Dendritic cell treated with granulocyte-macrophage colony-stimulating factor and Interleukin-4, amounts not matched to agents 40 ng/mL and 50 ng/mL, for 4 days (primary cell): Measurements from ENCODE around the gene GATA6.

Experiments used
- H3K27ac Mint-ChIP-seq: one replicate; pipeline ENCODE4 v1.8.0; 2022; ENCODE audit warnings: mild to moderate bottlenecking, mixed read lengths
- H3K27me3 Mint-ChIP-seq: one replicate; pipeline ENCODE4 v1.8.0; 2022; ENCODE audit warnings: mild to moderate bottlenecking, mixed read lengths
- H3K36me3 Mint-ChIP-seq: one replicate; pipeline ENCODE4 v1.8.0; 2022; ENCODE audit warnings: low read depth, mixed read lengths
- H3K4me1 Mint-ChIP-seq: one replicate; pipeline ENCODE4 v1.8.0; 2022; ENCODE audit warnings: low read depth, mixed read lengths
- H3K4me3 Mint-ChIP-seq: one replicate; pipeline ENCODE4 v1.8.0; 2022; ENCODE audit warnings: mild to moderate bottlenecking, moderate library complexity, mixed read lengths
- H3K9me3 Mint-ChIP-seq: one replicate; pipeline ENCODE4 v1.8.0; 2022; ENCODE audit warnings: mixed read lengths
- intact Hi-C: fragments of 100-400 bp; cut with micrococcal nuclease; formaldehyde crosslinking; loops from one replicate; pipeline ENCODE4 v1.15.0; 2022

The GATA6 gene

DNA sequence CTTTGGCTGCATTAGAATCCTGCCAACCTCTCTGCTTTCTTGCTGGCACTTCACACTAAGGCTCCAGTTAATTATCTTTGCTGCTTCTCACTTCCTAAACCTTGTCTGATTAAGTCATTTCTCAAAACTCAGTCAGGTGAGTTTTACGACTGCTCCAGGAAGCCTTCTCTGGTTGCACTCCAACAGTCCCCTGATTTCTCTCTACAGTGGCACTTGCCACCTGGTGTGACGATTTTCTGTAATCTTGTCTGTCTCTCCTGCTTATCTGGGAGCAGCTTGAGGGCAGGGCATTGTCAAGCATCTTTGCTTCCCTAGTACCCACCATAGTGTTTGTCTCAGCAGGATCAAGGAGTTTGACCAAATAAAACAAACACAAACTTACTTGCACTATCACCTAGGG lies 10.4 kb upstream of the GATA6 start:
- Mint-ChIP-seq H3K27ac (no peak overlapping the region), H3K4me3 (no peak overlapping the region), H3K27me3 (peaks cover 39% of the 10 kb centered on the region), H3K36me3 (no peaks in the 10 kb centered on the region), H3K4me1 (no peaks in the 10 kb centered on the region), H3K9me3 (no peaks in the 10 kb centered on the region)
- intact Hi-C loops: no loop called here

DNA sequence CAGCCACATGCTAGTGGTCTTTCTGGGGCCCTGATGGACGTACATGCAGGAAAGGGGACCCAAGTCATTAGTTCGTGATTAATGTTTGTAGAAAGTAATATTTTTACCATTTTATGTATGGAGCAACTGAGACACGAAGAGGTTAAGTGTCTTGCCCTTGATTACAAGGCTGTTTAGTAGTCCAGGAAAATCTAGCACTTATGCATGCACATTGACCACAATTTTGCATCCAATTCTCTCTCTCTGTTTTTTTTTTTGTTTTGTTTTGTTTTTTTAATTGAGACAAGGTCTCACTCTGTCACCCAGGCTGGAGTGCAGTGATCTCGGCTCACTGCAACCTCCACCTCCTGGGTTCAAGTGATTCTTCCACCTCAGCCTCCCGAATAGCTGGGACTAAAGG lies 8.3 kb upstream of the GATA6 start:
- intact Hi-C loops: no loop called here
- no peak overlapping the region for H3K4me3 Mint-ChIP-seq
- H3K9me3 Mint-ChIP-seq: no peaks in the 10 kb centered on the region
- H3K27ac Mint-ChIP-seq: no peak overlapping the region
- H3K36me3 Mint-ChIP-seq: no peaks in the 10 kb centered on the region
- no peaks in the 10 kb centered on the region for H3K4me1 Mint-ChIP-seq
- H3K27me3 Mint-ChIP-seq: peaks cover 54% of the 10 kb centered on the region

GRCh38 chr18:22163416-22164161 lies 5.8 kb upstream of the GATA6 start:
- Mint-ChIP-seq H3K4me3 (no peak overlapping the region), H3K9me3 (no peaks in the 10 kb centered on the region), H3K36me3 (no peaks in the 10 kb centered on the region), H3K27ac (no peak overlapping the region), H3K4me1 (no peaks in the 10 kb centered on the region), H3K27me3 (peaks cover 72% of the 10 kb centered on the region)
- intact Hi-C loops: no loop called here

DNA sequence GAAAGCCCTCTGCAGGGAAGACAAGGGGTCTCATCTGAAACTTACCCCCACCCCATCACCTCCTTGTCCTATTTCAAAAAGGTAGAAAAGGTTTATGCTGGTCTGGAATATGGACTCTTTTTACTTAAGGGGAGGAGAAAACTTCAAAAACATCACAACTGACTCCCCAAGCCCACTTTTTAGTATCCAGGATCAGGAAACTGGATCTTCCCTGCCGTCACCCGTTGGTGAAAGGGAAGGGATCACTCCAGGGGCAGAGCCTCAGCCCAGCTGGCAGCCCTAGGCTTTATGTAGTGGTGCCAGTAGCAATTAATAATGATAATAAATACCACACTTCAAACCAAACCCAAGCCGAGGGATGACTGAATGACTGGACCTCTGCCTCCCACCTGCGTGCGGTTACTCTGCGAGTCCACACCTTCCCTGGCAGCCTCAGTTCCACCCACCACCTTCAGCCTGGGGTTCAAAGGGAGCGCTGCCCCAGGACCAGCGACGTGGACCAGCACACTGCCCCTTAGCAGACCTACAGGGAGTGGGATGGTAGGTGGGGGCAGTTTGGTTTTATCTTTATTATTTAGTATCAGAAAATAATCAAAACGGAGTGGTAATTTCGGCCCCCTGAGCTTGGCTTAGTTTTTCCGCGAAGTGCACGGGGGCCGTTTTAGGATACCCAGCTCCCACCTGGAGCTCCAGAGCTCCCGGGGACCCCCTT lies 4.9 kb upstream of the GATA6 start:
- Mint-ChIP-seq H3K9me3 (no peaks in the 10 kb centered on the region), H3K4me1 (peaks cover 5% of the 10 kb centered on the region), H3K4me3 (no peak overlapping the region), H3K36me3 (no peaks in the 10 kb centered on the region), H3K27ac (no peak overlapping the region), H3K27me3 (peaks cover 77% of the 10 kb centered on the region)
- intact Hi-C loops: no loop called here

- H3K9me3 Mint-ChIP-seq: no peaks in the 10 kb centered on the region
- peaks cover 83% of the 10 kb centered on the region for H3K27me3 Mint-ChIP-seq
- no peak overlapping the region for H3K4me3 Mint-ChIP-seq
- H3K36me3 Mint-ChIP-seq: no peaks in the 10 kb centered on the region
- no peak overlapping the region for H3K27ac Mint-ChIP-seq
- peaks cover 11% of the 10 kb centered on the region for H3K4me1 Mint-ChIP-seq
- intact Hi-C loops: no loop called here
These were observed 4.3 kb upstream of the GATA6 start for GRCh38 chr18:22165049-22165602.

- Mint-ChIP-seq H3K9me3 (no peaks in the 10 kb centered on the region), H3K4me3 (no peak overlapping the region), H3K36me3 (no peaks in the 10 kb centered on the region), H3K27me3 (peaks cover 88% of the 10 kb centered on the region), H3K27ac (no peak overlapping the region), H3K4me1 (peaks cover 16% of the 10 kb centered on the region)
- intact Hi-C loops: no loop called here
These were observed 3.8 kb upstream of the GATA6 start for GRCh38 chr18:22165603-22166068.

- Mint-ChIP-seq H3K36me3 (no peaks in the 10 kb centered on the region), H3K9me3 (no peaks in the 10 kb centered on the region), H3K27ac (no peak overlapping the region), H3K4me1 (peaks cover 22% of the 10 kb centered on the region), H3K27me3 (peaks cover 88% of the 10 kb centered on the region), H3K4me3 (no peak overlapping the region)
- intact Hi-C loops: no loop called here
These were observed 3.1 kb upstream of the GATA6 start for GRCh38 chr18:22166069-22166950.

DNA sequence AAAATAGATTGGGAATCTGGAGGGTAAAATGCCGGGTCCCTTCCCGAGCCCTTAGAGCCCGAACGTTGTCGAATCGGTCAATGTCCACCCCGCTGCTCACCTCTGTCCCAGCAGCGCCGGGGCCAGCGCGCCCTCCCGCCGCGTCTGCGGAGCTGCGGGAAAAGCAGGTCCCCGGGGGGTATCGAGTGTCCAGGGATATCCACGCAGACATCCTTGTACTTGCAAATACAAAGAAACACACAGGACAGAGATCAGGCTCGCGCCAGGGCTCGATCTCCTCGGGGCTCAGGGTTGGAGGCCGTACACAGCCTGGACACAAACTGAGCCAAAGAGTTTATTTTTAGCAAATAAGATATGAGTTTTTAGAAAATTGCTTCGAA lies 2.3 kb upstream of the GATA6 start:
- Mint-ChIP-seq H3K27ac (no peak overlapping the region), H3K4me3 (no peak overlapping the region), H3K36me3 (no peaks in the 10 kb centered on the region), H3K27me3 (peaks cover 83% of the 10 kb centered on the region), H3K9me3 (no peaks in the 10 kb centered on the region), H3K4me1 (peaks cover 22% of the 10 kb centered on the region)
- intact Hi-C loops: no loop called here

GRCh38 chr18:22167471-22168241 lies 1.7 kb upstream of the GATA6 start:
- H3K9me3 Mint-ChIP-seq: no peaks in the 10 kb centered on the region
- H3K27ac Mint-ChIP-seq: no peak overlapping the region
- no peak overlapping the region for H3K4me3 Mint-ChIP-seq
- intact Hi-C loops: no loop called here
- H3K27me3 Mint-ChIP-seq: peaks cover 87% of the 10 kb centered on the region
- H3K36me3 Mint-ChIP-seq: no peaks in the 10 kb centered on the region
- peaks cover 22% of the 10 kb centered on the region for H3K4me1 Mint-ChIP-seq

- H3K9me3 Mint-ChIP-seq: no peaks in the 10 kb centered on the region
- H3K4me1 Mint-ChIP-seq: peaks cover 22% of the 10 kb centered on the region
These were observed 948 bp upstream of the GATA6 start for GRCh38 chr18:22168360-22168921.

GRCh38 chr18:22169889-22170420 lies 566 bp downstream of the GATA6 start:
- H3K4me3 Mint-ChIP-seq: peak overlapping the region; percentile 73
- no peaks in the 10 kb centered on the region for H3K36me3 Mint-ChIP-seq
- H3K4me1 Mint-ChIP-seq: peaks cover 22% of the 10 kb centered on the region
- H3K27me3 Mint-ChIP-seq: peaks cover 88% of the 10 kb centered on the region
- no peaks in the 10 kb centered on the region for H3K9me3 Mint-ChIP-seq
- intact Hi-C loops: no loop called here
- H3K27ac Mint-ChIP-seq: no peak overlapping the region

More at GRCh38 chr18:22168360-22168921, 948 bp upstream of the GATA6 start:
- H3K36me3 Mint-ChIP-seq: no peaks in the 10 kb centered on the region
- H3K27ac Mint-ChIP-seq: no peak overlapping the region
- peaks cover 89% of the 10 kb centered on the region for H3K27me3 Mint-ChIP-seq
- intact Hi-C loops: no loop called here
- H3K4me3 Mint-ChIP-seq: no peak overlapping the region

GRCh38 chr18:22170421-22171257 lies 1.2 kb downstream of the GATA6 start:
- H3K36me3 Mint-ChIP-seq: no peaks in the 10 kb centered on the region
- peaks cover 89% of the 10 kb centered on the region for H3K27me3 Mint-ChIP-seq
- peak overlapping the region; percentile 73 for H3K4me3 Mint-ChIP-seq
- H3K4me1 Mint-ChIP-seq: peaks cover 22% of the 10 kb centered on the region
- intact Hi-C loops: no loop called here
- no peak overlapping the region for H3K27ac Mint-ChIP-seq
- no peaks in the 10 kb centered on the region for H3K9me3 Mint-ChIP-seq
